SK-N-SH (cell line): Measurements from ENCODE around the gene LSP1. TPM values are rescaled to one million over a fixed set of nuclear protein-coding genes. Genes with fewer than 3 reads are reported as not detected.

Experiments
- CTCF ChIA-PET: fragments of 300-600, 350-600 bp; formaldehyde crosslinking; extraction: SDS; loops from one replicate; lab custom pipeline; 2021; lab: Yijun Ruan, JAX
- POLR2A ChIA-PET: fragments of 350-600 bp; sonication (Branson Sonifier 250); formaldehyde crosslinking; extraction: SDS; loops from one replicate; lab custom pipeline; 2020; ENCODE audit warnings: antibody characterized with exemption, inconsistent platforms; lab: Yijun Ruan, JAX
- DNase-seq: peaks from one replicate; pipeline ENCODE4 v3.0.0; 2012
- H2AFZ ChIP-seq: fragments of 200-600 bp; sonication (generic); 2 replicates; pipeline ENCODE4 v1.8.1; 2016; ENCODE audit warnings: antibody characterized with exemption, mild to moderate bottlenecking, low read depth
- H3F3A ChIP-seq: fragments of 200-600 bp; sonication (generic); replicated peaks from 2 replicates; pipeline ENCODE3; 2016; ENCODE audit warnings: antibody characterized with exemption, mild to moderate bottlenecking; ENCODE audit not compliant: insufficient read depth
- H3K27ac ChIP-seq, 2 experiments: fragments of 200-500 bp in 1 of 2; fragments of 200-600 bp in 1 of 2; sonication (Bioruptor generic) in 1 of 2; sonication (generic), shearing (Covaris generic) in 1 of 2; 2 replicates each; pipeline versions ENCODE4 v1.5.1 to v1.6.1; 2014 to 2016; ENCODE audit warnings: low read depth in 2 of 2, inconsistent platforms in 1 of 2, low read length in 1 of 2, mild to moderate bottlenecking in 1 of 2, mixed read lengths in 1 of 2
- H3K27me3 ChIP-seq: fragments of 200-600 bp; sonication (generic), shearing (Covaris generic); 2 replicates; pipeline ENCODE4 v1.6.1; 2016; ENCODE audit warnings: mixed run types; ENCODE audit not compliant: insufficient read depth
- H3K36me3 ChIP-seq, 2 experiments: fragments of 200-500 bp in 1 of 2; fragments of 200-600 bp in 1 of 2; sonication (Bioruptor generic) in 1 of 2; sonication (generic) in 1 of 2; replicated peaks in 1 of 2; 2 replicates each; pipeline versions ENCODE3 to v1.5.1; 2014 to 2016; ENCODE audit warnings: low read length in 1 of 2, mild to moderate bottlenecking in 1 of 2; ENCODE audit not compliant: insufficient read depth in 2 of 2, control insufficient read depth in 1 of 2
- H3K4me1 ChIP-seq, 2 experiments: fragments of 200-500 bp in 1 of 2; fragments of 200-600 bp in 1 of 2; sonication (Bioruptor generic) in 1 of 2; sonication (generic), shearing (Covaris generic) in 1 of 2; 2 replicates each; pipeline versions ENCODE4 v1.5.1 to v1.6.1; 2014 to 2016; ENCODE audit warnings: low read depth in 1 of 2, low read length in 1 of 2, mixed run types in 1 of 2; ENCODE audit not compliant: insufficient read depth in 2 of 2, control insufficient read depth in 1 of 2
- H3K4me2 ChIP-seq: fragments of 200-600 bp; sonication (generic), shearing (Covaris generic); 2 replicates; pipeline ENCODE4 v1.6.1; 2017; ENCODE audit warnings: mixed run types
- H3K4me3 ChIP-seq, 2 experiments: fragments of 200-500 bp in 1 of 2; fragments of 200-600 bp in 1 of 2; sonication (Bioruptor generic) in 1 of 2; sonication (generic), shearing (Covaris generic) in 1 of 2; 2 replicates each; pipeline versions ENCODE4 v1.5.1 to v1.8.1; 2014 to 2016; ENCODE audit warnings: low read depth in 2 of 2, inconsistent platforms in 1 of 2, low read length in 1 of 2, mild to moderate bottlenecking in 1 of 2, mixed read lengths in 1 of 2, moderate library complexity in 1 of 2
- H3K79me2 ChIP-seq: fragments of 200-600 bp; sonication (generic); 2 replicates; pipeline ENCODE4 v1.8.1; 2017; ENCODE audit warnings: mild to moderate bottlenecking; ENCODE audit not compliant: insufficient read depth
- H3K9ac ChIP-seq: fragments of 200-600 bp; sonication (generic); 2 replicates; pipeline ENCODE4 v1.6.1; 2017; ENCODE audit warnings: mixed run types
- H3K9me2 ChIP-seq: fragments of 200-600 bp; sonication (generic); 2 replicates; pipeline ENCODE4 v1.6.1; 2017; ENCODE audit warnings: mixed run types
- H3K9me3 ChIP-seq: fragments of 200-600 bp; sonication (generic); 2 replicates; pipeline ENCODE4 v1.6.1; 2017; ENCODE audit warnings: mixed run types, mild to moderate bottlenecking, moderate library complexity
- H4K20me1 ChIP-seq: fragments of 200-600 bp; sonication (generic); 2 replicates; pipeline ENCODE4 v1.6.1; 2017; ENCODE audit warnings: mild to moderate bottlenecking, mixed run types; ENCODE audit not compliant: insufficient read depth
- EP300 ChIP-seq, 2 experiments: IDR thresholded peaks; 2 replicates each; pipeline versions ENCODE4 v1.4.0 to v1.6.1; 2012; ENCODE audit warnings: borderline replicate concordance in 1 of 2, low read depth in 1 of 2, low read length in 1 of 2
- EZH2phosphoT487 ChIP-seq: fragments of 200-600 bp; sonication (generic); IDR thresholded peaks from 2 replicates; pipeline ENCODE4 v1.6.1; 2017; ENCODE audit warnings: low read depth, mixed run types, mild to moderate bottlenecking, antibody characterized with exemption, moderate library complexity, borderline replicate concordance
- FOSL2 ChIP-seq: IDR thresholded peaks from 2 replicates; pipeline ENCODE4 v1.4.0; 2012; ENCODE audit warnings: low read depth, mild to moderate bottlenecking, moderate library complexity, borderline replicate concordance
- FOXJ3 ChIP-seq: sonication (generic); formaldehyde crosslinking; IDR thresholded peaks from 2 replicates; pipeline ENCODE4 v1.5.1; 2020; ENCODE audit warnings: mild to moderate bottlenecking, missing genetic modification reagents
- MEF2A ChIP-seq: IDR thresholded peaks from 2 replicates; pipeline ENCODE4 v1.4.0; 2012; ENCODE audit warnings: low read depth, borderline replicate concordance
- NFIC ChIP-seq: IDR thresholded peaks from 2 replicates; pipeline ENCODE4 v1.4.0; 2012; ENCODE audit warnings: borderline replicate concordance
- RCOR1 ChIP-seq: fragments of 150-350 bp; IDR thresholded peaks from 2 replicates; pipeline ENCODE4 v1.6.1; 2017; ENCODE audit warnings: antibody characterized with exemption, low read length
- SMC3 ChIP-seq: IDR thresholded peaks from 2 replicates; pipeline ENCODE4 v1.6.1; 2012; ENCODE audit warnings: low read depth, low read length, improper control_type of control experiment
- TCF12 ChIP-seq: IDR thresholded peaks from 2 replicates; pipeline ENCODE4 v1.4.0; 2012
- TEAD4 ChIP-seq: IDR thresholded peaks from 2 replicates; pipeline ENCODE4 v1.4.0; 2012; ENCODE audit warnings: mild to moderate bottlenecking, borderline replicate concordance; ENCODE audit not compliant: insufficient read depth
- YY1 ChIP-seq: IDR thresholded peaks from 2 replicates; pipeline ENCODE4 v1.4.0; 2012; ENCODE audit warnings: low read depth, mild to moderate bottlenecking
- WGBS: methylation state at CpG from one replicate; pipeline ENCODE4 v1.1.6; 2017; ENCODE audit warnings: low lambda C conversion rate; 5-methylcytosine and 5-hydroxymethylcytosine counted together
- polyA plus RNA-seq, 3 experiments: library from polyadenylated mRNA; depleted of rRNA; stranded (reverse); fragments of >200 nt; gene quantifications; 2 replicates each; pipeline ENCODE4 v1.2.3, GENCODE V29; 2012
- TF ChIP-seq, protein P1 (sequence below): IDR thresholded peaks from 2 replicates; pipeline ENCODE4 v1.6.1; 2012; ENCODE audit warnings: mild to moderate bottlenecking, low read depth, low read length, moderate library complexity
- TF ChIP-seq, protein P2 (sequence below): IDR thresholded peaks from 2 replicates; pipeline ENCODE4 v1.4.0; 2012; ENCODE audit warnings: low read depth
- TF ChIP-seq, protein P3 (sequence below): fragments of 150-350 bp; IDR thresholded peaks from 2 replicates; pipeline ENCODE4 v1.6.1; 2016; ENCODE audit warnings: mild to moderate bottlenecking, low read depth, low read length
- TF ChIP-seq, protein P4 (sequence below): IDR thresholded peaks from 2 replicates; pipeline ENCODE4 v1.4.0; 2012; ENCODE audit warnings: low read depth, borderline replicate concordance
- TF ChIP-seq, protein P5 (sequence below): fragments of 200-600 bp; sonication (generic); IDR thresholded peaks from 2 replicates; pipeline ENCODE4 v1.6.1; 2017; ENCODE audit warnings: antibody characterized with exemption, mild to moderate bottlenecking, moderate library complexity
- TF ChIP-seq, protein P6 (sequence below): IDR thresholded peaks from 2 replicates; pipeline ENCODE4; 2012

LSP1 gene
- polyA plus RNA-seq, 1 of the 3 experiments (the other 2 are of a cell fraction) = 0.38 TPM

DNA sequence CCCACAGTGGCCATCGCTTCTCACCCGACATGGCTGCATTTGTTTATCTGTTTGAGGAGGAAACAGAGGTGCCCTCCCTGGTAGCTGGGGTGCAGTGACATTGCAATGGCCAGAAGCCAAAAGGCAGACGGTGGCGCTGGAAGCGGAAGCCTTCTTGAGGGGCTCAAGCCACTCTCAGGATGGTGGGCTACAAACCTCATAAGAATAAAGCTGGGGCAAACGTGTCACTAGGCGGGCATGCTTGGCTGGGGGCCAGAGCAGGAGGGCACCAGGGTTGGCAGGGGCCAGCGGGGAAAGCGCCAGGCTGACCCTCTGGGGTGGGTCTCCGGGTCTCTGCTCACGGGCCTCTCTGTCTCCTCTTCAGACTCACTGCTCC, 79.2 kb downstream of the LSP1 start (continued):
- TF ChIP-seq, protein P1, sequence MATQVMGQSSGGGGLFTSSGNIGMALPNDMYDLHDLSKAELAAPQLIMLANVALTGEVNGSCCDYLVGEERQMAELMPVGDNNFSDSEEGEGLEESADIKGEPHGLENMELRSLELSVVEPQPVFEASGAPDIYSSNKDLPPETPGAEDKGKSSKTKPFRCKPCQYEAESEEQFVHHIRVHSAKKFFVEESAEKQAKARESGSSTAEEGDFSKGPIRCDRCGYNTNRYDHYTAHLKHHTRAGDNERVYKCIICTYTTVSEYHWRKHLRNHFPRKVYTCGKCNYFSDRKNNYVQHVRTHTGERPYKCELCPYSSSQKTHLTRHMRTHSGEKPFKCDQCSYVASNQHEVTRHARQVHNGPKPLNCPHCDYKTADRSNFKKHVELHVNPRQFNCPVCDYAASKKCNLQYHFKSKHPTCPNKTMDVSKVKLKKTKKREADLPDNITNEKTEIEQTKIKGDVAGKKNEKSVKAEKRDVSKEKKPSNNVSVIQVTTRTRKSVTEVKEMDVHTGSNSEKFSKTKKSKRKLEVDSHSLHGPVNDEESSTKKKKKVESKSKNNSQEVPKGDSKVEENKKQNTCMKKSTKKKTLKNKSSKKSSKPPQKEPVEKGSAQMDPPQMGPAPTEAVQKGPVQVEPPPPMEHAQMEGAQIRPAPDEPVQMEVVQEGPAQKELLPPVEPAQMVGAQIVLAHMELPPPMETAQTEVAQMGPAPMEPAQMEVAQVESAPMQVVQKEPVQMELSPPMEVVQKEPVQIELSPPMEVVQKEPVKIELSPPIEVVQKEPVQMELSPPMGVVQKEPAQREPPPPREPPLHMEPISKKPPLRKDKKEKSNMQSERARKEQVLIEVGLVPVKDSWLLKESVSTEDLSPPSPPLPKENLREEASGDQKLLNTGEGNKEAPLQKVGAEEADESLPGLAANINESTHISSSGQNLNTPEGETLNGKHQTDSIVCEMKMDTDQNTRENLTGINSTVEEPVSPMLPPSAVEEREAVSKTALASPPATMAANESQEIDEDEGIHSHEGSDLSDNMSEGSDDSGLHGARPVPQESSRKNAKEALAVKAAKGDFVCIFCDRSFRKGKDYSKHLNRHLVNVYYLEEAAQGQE = no peak
- TF ChIP-seq, protein P2, sequence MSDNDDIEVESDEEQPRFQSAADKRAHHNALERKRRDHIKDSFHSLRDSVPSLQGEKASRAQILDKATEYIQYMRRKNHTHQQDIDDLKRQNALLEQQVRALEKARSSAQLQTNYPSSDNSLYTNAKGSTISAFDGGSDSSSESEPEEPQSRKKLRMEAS = no peak
- TF ChIP-seq, protein P3, sequence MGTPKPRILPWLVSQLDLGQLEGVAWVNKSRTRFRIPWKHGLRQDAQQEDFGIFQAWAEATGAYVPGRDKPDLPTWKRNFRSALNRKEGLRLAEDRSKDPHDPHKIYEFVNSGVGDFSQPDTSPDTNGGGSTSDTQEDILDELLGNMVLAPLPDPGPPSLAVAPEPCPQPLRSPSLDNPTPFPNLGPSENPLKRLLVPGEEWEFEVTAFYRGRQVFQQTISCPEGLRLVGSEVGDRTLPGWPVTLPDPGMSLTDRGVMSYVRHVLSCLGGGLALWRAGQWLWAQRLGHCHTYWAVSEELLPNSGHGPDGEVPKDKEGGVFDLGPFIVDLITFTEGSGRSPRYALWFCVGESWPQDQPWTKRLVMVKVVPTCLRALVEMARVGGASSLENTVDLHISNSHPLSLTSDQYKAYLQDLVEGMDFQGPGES = no peak
- TF ChIP-seq TEAD4 (no peak), FOXJ3 (CRISPR knock-in tag) (no peak), YY1 (no peak), EP300 (IDR thresholded peaks at IDR 0.05; ENCODE audit: borderline replicate concordance in 1 of 2, low read depth in 1 of 2, low read length in 1 of 2) (no peak)

DNA sequence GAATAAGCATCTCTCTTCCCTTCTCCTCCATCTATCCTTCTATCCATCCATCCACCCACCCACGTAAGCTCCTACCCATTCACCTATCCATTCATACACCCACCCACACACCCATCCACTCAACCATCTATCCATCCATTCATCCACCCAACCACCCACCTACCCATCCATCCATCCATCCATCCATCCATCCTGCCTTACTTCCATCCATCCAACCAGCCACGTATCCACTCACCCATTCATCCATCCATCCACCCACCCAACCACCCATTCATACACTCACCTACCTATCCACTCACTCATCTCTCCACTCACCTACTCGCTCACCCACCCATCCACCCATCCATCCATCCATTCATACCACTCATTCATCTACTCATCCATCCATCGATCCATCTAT, 79.8 kb downstream of the LSP1 start:
- Histone ChIP-seq H3K9me3 (no peaks in the 10 kb centered on the region), H3K4me2 (no peak overlapping the region), H4K20me1 (no peaks in the 10 kb centered on the region), H3K4me1 (peaks cover 0 to 7% of the 10 kb centered on the region in 2 experiments; a peak in 1 of 4 replicates), H2AFZ (no peak overlapping the region), H3F3A (no peaks in the 10 kb centered on the region), H3K27ac (no peak overlapping the region), H3K9ac (no peak overlapping the region), H3K4me3 (no peak overlapping the region), H3K79me2 (no peaks in the 10 kb centered on the region), H3K9me2 (no peaks in the 10 kb centered on the region), H3K27me3 (no peaks in the 10 kb centered on the region), H3K36me3 (no peaks in the 10 kb centered on the region)
- DNase-seq = no peak
- POLR2A ChIA-PET = no interaction called here
- WGBS = 54% methylated on average over 4 of the region's 4 CpGs
- CTCF ChIA-PET = interaction anchor here (1.0 to 1.5 kb wide), 3 partner anchors 41 to 239 kb away, joined by 3 to 5 read pairs (median 3); partner anchors contain the start of gene PRR33
- no peak for TF ChIP-seq SMC3
- TF ChIP-seq EZH2phosphoT487 = no peak
- TF ChIP-seq FOSL2 = no peak
- TF ChIP-seq, protein P4, sequence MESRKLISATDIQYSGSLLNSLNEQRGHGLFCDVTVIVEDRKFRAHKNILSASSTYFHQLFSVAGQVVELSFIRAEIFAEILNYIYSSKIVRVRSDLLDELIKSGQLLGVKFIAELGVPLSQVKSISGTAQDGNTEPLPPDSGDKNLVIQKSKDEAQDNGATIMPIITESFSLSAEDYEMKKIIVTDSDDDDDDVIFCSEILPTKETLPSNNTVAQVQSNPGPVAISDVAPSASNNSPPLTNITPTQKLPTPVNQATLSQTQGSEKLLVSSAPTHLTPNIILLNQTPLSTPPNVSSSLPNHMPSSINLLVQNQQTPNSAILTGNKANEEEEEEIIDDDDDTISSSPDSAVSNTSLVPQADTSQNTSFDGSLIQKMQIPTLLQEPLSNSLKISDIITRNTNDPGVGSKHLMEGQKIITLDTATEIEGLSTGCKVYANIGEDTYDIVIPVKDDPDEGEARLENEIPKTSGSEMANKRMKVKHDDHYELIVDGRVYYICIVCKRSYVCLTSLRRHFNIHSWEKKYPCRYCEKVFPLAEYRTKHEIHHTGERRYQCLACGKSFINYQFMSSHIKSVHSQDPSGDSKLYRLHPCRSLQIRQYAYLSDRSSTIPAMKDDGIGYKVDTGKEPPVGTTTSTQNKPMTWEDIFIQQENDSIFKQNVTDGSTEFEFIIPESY = no peak
- no peak for TF ChIP-seq MEF2A
- no peak for TF ChIP-seq TCF12
- TF ChIP-seq RCOR1 = no peak
- TF ChIP-seq NFIC = no peak
- TF ChIP-seq, protein P5, sequence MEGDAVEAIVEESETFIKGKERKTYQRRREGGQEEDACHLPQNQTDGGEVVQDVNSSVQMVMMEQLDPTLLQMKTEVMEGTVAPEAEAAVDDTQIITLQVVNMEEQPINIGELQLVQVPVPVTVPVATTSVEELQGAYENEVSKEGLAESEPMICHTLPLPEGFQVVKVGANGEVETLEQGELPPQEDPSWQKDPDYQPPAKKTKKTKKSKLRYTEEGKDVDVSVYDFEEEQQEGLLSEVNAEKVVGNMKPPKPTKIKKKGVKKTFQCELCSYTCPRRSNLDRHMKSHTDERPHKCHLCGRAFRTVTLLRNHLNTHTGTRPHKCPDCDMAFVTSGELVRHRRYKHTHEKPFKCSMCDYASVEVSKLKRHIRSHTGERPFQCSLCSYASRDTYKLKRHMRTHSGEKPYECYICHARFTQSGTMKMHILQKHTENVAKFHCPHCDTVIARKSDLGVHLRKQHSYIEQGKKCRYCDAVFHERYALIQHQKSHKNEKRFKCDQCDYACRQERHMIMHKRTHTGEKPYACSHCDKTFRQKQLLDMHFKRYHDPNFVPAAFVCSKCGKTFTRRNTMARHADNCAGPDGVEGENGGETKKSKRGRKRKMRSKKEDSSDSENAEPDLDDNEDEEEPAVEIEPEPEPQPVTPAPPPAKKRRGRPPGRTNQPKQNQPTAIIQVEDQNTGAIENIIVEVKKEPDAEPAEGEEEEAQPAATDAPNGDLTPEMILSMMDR = no peak
- TF ChIP-seq, protein P6, sequence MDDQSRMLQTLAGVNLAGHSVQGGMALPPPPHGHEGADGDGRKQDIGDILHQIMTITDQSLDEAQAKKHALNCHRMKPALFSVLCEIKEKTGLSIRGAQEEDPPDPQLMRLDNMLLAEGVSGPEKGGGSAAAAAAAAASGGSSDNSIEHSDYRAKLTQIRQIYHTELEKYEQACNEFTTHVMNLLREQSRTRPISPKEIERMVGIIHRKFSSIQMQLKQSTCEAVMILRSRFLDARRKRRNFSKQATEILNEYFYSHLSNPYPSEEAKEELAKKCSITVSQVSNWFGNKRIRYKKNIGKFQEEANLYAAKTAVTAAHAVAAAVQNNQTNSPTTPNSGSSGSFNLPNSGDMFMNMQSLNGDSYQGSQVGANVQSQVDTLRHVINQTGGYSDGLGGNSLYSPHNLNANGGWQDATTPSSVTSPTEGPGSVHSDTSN = no peak
- TF ChIP-seq, protein P2 = no peak
- no peak for TF ChIP-seq EP300 (IDR thresholded peaks at IDR 0.05; ENCODE audit: borderline replicate concordance in 1 of 2, low read depth in 1 of 2, low read length in 1 of 2)
